ENCODE data around the gene PHYHD1. TPM values are rescaled to one million over a fixed set of nuclear protein-coding genes. Genes with fewer than 3 reads are reported as not detected.

Gene PHYHD1
- total RNA-seq, 4 donors from 2014 or later: 9.6 to 27.1 (median 25.4) TPM

- TF ChIP-seq EP300 (IDR thresholded peaks at IDR 0.05): no peak
- no peak for TF ChIP-seq POLR2AphosphoS5 (IDR thresholded peaks at IDR 0.05)
- no peak for TF ChIP-seq POLR2A (IDR thresholded peaks at IDR 0.05)
- TF ChIP-seq, protein P1, sequence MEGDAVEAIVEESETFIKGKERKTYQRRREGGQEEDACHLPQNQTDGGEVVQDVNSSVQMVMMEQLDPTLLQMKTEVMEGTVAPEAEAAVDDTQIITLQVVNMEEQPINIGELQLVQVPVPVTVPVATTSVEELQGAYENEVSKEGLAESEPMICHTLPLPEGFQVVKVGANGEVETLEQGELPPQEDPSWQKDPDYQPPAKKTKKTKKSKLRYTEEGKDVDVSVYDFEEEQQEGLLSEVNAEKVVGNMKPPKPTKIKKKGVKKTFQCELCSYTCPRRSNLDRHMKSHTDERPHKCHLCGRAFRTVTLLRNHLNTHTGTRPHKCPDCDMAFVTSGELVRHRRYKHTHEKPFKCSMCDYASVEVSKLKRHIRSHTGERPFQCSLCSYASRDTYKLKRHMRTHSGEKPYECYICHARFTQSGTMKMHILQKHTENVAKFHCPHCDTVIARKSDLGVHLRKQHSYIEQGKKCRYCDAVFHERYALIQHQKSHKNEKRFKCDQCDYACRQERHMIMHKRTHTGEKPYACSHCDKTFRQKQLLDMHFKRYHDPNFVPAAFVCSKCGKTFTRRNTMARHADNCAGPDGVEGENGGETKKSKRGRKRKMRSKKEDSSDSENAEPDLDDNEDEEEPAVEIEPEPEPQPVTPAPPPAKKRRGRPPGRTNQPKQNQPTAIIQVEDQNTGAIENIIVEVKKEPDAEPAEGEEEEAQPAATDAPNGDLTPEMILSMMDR (IDR thresholded peaks at IDR 0.05): no peak
- no peak overlapping the region for H3K27ac ChIP-seq
- WGBS, 2 donors (ENCODE audit: low coverage in 1 of 2): 76 to 85% methylated on average over 2 of the region's 2 CpGs
Observed at GRCh38 chr9:128928624-128929023, 7.8 kb downstream of the PHYHD1 start.

GRCh38 chr9:128929560-128929959, 8.8 kb downstream of the PHYHD1 start:
- Histone ChIP-seq H3K27ac (no peak overlapping the region), H3K9me3 (no peaks in the 10 kb centered on the region), H3K36me3 (peaks cover 0 to 24% of the 10 kb centered on the region in 2 donors), H3K4me3 (no peak overlapping the region), H3K27me3 (no peaks in the 10 kb centered on the region), H3K4me1 (peaks cover 0 to 10% (median 0%) of the 10 kb centered on the region in 3 donors)
- WGBS, 2 donors (ENCODE audit: low coverage in 1 of 2): 83 to 100% methylated on average over 3 of the region's 4 CpGs
- TF ChIP-seq, protein P1 (IDR thresholded peaks at IDR 0.05): no peak
- TF ChIP-seq POLR2AphosphoS5 (IDR thresholded peaks at IDR 0.05) (no peak), EP300 (IDR thresholded peaks at IDR 0.05) (no peak), POLR2A (IDR thresholded peaks at IDR 0.05) (no peak)
- ATAC-seq: no peak

More at GRCh38 chr9:128928624-128929023, 7.8 kb downstream of the PHYHD1 start:
- Histone ChIP-seq H3K36me3 (peaks cover 0 to 14% of the 10 kb centered on the region in 2 donors), H3K4me1 (peaks cover 0 to 13% (median 0%) of the 10 kb centered on the region in 3 donors), H3K9me3 (no peaks in the 10 kb centered on the region), H3K4me3 (no peak overlapping the region), H3K27me3 (no peaks in the 10 kb centered on the region)
- no peak for ATAC-seq

DNA sequence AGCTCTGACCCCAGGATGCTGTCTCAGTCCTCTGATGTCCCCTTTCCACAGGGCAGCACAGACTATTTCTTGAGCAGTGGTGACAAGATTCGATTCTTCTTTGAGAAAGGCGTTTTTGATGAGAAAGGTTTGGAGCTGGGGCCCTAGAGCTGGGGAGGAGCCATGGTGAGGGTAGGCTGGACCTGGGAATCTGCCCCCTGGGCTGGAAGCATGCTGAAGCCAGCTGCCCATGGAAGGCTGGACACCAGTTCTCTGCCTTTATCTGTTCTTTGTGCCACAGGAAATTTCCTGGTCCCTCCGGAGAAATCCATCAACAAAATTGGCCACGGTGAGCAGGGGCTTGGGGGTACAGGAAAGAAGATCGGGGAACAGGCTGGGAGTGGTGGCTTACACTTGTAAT, 12.9 kb downstream of the PHYHD1 start:
- ATAC-seq: no peak
- WGBS, 2 donors (ENCODE audit: low coverage in 1 of 2): no CpG with 5 or more reads among the region's 5 CpGs

GRCh38 chr9:128936171-128936865, 15.5 kb downstream of the PHYHD1 start:
- WGBS, 2 donors (ENCODE audit: low coverage in 1 of 2): 86 to 100% methylated on average over 1 to 7 of the region's 11 CpGs

More for the DNA sequence above, 12.9 kb downstream of the PHYHD1 start:
- no peak overlapping the region for H3K27ac ChIP-seq
- no peaks in the 10 kb centered on the region for H3K27me3 ChIP-seq
- H3K9me3 ChIP-seq: no peaks in the 10 kb centered on the region
- no peak overlapping the region for H3K4me3 ChIP-seq
- H3K36me3 ChIP-seq: peaks cover 0 to 38% of the 10 kb centered on the region in 2 donors
- no peaks in the 10 kb centered on the region for H3K4me1 ChIP-seq
- TF ChIP-seq POLR2A (IDR thresholded peaks at IDR 0.05) (no peak), EP300 (IDR thresholded peaks at IDR 0.05) (no peak), POLR2AphosphoS5 (IDR thresholded peaks at IDR 0.05) (no peak)
- TF ChIP-seq, protein P1 (IDR thresholded peaks at IDR 0.05): no peak

More at GRCh38 chr9:128936171-128936865, 15.5 kb downstream of the PHYHD1 start:
- H3K27ac ChIP-seq: no peak overlapping the region
- H3K27me3 ChIP-seq: no peaks in the 10 kb centered on the region
- no peak for ATAC-seq
- H3K36me3 ChIP-seq: peaks cover 0 to 44% of the 10 kb centered on the region in 2 donors
- H3K4me1 ChIP-seq: peaks cover 0 to 13% (median 0%) of the 10 kb centered on the region in 3 donors
- no peaks in the 10 kb centered on the region for H3K9me3 ChIP-seq
- TF ChIP-seq, protein P1 (IDR thresholded peaks at IDR 0.05): no peak
- TF ChIP-seq POLR2AphosphoS5 (IDR thresholded peaks at IDR 0.05): no peak
- TF ChIP-seq EP300 (IDR thresholded peaks at IDR 0.05): no peak
- TF ChIP-seq POLR2A (IDR thresholded peaks at IDR 0.05): no peak
- no peak overlapping the region for H3K4me3 ChIP-seq
